Measurements from ENCODE around the gene SIRPD.
"Not testable (repeated sequence)": the region's sequence is repeated elsewhere in the genome, so short reads cannot be mapped to it uniquely, and the experiment has no call there.

The SIRPD gene

DNA sequence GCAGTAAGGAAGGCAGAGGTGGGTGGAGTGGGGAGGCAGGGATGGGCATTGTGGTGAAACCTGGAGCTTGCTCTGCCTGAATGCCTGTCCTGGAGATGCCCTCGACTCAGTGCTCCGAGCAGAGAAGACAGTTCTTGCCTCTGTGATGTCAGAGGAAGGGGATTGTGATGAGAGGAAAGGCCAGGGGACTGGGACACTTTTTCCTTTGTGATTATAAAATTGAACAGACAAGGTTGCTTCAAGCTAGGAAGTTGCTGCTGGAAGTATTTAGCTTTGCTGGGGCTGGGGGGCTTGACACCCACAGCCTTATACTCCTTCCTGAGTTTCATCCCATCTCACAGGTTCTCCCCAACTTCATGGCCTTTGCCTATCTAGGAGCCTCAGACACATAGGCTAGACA is at the start of gene SIRPD:
Gene SIRPD, minus strand, starts transcription at position 101 of the 400 bp plus-strand sequence. Its CDS starts 52 bp downstream, at position 49.
- no peak for DNase-seq (ENCODE audit: low read depth in 2 of 2)

DNA sequence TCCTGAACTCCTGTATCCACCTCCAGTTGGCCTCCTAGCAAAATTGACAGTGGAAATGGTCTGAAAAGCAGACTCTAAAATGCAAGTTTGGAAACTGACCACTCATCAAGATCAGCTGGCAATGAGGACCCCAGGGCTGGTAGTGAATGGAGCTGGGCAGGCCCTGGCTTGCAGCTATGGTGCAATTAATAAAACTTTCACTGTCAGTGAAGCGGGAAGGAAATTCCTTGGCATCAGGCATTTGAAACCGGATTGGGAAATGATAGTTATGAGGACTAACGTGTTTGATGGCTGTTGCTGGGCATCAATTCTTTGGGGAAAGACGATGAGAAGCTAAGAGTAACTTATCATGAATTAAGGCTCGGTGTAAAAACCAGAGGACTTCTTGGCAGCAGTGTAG is 43.2 kb upstream of the SIRPD start:
- no peak for DNase-seq (ENCODE audit: low read depth in 2 of 2)

DNA sequence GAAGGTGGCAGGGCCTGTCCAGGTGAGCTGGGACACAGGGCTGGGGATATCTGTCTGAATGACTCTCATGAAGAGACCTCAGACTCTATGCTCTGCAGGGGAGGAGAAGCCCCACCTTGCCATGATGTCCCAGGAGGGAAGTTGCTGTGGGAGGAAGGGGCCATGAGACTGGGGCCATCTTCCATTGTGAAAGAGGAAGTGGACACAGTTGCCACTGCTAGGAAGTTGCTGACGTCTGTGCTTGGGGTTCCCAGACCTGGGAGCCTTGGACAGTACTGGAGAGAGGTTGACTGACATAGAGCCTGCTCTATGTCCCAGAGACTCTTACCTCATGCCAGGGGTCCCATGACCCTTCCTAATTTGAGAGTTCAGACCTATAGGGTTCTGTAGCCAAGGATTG is 37.8 kb upstream of the SIRPD start:
- DNase-seq (ENCODE audit: low read depth in 2 of 2): no peak

DNA sequence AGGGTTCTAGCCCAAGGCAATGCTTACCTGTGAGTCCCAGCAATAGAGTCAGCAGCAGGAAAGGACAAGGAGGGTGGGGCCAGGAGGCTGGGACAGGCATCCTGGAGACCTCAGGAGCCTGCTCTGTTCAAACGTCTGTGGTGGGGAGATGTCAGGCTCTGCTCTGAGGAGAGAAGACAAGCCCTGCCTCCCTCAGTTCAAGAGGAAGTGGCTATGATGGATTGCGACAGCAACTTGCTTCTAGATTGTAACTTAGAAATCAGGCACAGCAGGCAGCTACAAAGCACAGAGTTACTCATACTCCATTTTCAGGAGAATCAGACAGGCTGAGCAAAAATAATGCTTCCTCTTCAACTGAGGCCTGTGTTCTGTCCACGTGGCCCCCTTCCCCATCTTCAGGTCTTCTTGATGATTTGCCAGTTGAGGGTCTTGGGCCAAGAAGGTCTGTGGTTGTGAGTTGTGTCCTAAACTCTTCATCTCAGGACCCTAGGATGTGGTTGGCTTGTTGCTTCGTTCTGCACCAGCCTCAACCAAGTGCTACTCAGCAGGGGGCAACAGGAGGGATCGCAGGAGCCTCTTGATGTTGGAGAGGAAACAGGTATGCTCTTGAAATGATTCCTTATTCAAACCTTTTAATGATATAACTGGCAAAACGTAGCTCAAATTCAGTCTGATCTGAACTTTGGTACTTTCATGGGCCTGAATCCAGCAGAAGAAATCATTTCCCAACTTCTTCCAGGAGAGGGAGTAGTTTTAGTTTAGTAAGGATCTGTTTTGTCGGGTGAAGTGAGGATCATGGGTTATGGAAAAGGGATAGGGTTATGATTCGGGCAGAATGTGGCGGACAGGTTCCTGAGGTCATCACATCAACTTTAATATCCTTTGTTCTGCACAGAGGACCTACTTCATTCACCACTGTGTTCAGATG is 31.3 kb upstream of the SIRPD start:
- no peak for DNase-seq (ENCODE audit: low read depth in 2 of 2)

DNA sequence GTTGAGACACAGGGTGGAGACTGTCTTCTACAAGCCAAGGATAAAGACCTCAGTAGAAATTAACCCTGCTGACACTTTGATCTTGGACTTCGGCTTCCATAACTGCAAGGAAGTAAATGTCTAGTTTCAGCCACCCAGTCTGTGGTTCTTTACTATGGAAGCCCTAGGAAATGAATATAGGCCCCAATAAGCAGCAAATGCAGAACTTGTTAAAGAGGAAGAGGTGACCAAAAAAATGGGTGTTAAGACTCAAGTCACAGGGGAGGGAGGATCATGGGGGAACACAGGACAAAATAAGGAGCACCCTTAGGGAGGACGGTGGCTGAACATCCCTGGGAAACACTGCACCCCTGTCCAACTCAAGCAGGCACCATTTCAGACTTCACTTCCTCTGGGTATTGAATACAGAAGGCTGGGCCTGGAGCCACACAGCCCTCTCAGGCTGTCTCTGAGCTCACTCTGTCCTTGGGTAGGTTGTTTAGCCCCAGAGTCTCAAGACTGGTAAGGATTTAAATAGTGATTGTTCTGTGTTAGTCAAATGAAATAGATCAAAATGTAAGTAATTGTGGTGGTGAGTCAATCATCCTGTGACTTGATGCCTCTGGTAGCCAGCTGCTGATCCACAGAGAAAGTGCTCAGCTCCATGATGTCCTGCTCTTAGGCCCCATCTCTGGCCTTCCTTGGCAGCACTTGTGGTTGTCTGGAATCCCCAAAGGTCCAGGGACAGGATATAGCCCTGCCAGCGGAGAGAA is 30.5 kb upstream of the SIRPD start:
- DNase-seq (ENCODE audit: low read depth in 2 of 2): no peak

DNA sequence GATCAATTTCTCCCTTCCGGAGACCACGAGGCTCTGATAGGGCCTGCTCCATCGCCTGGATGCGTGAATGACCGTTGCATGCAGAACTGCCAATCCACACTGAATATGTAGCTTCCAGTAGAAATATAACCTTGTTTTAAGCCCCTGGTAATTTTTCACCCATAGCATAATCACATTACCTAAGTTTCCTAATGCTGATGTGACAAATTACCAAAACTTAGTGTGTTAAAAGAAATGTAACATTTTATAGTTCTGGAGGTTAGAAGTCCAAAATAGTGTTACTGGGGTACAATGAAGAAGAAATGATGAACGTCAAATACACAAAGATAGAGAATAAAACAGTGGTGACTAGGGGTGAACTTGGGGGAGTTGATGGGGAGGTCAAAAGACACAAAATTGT is 22.0 kb upstream of the SIRPD start:
- no peak for DNase-seq (ENCODE audit: low read depth in 2 of 2)

DNA sequence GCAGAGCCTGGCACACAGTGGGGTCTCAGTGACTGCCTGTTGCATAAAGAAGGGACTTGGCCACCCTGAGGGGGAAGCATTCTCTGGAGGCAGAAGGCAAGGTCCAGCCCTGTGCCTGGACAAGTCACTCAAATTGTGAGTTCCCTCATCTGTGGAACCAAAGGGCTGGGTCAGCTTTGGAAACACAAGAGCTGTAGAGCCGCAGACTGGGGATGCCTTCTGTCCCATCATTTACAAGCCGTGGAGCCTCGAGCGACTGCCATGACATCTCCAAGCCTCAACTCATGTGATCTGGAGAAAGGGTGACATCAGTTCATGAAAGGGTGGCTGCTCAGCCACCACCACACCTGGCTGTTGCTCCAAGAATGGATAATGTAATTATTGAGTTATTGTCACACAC is 20.4 kb upstream of the SIRPD start:
- DNase-seq (ENCODE audit: low read depth in 2 of 2): no peak

DNA sequence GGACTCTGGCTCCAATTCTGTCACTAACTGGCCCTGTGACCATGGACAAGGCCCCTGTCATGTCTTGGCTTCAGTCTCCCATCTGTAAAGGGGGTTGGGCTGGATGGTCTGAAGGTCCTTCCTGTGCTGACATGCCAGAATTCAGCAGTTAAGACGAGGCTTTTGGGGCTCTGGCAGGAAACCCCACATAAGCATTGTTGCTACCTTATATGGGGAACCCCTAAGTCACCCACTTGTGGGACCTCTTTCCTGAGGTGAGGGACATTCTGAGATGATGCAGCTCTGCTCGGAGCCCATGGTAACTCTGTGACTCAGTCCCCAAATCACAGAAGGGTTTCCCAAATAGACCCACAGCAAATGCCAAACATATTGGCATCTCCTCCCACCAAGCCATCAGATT is 19.8 kb upstream of the SIRPD start:
- DNase-seq (ENCODE audit: low read depth in 2 of 2): not testable (repeated sequence)

DNA sequence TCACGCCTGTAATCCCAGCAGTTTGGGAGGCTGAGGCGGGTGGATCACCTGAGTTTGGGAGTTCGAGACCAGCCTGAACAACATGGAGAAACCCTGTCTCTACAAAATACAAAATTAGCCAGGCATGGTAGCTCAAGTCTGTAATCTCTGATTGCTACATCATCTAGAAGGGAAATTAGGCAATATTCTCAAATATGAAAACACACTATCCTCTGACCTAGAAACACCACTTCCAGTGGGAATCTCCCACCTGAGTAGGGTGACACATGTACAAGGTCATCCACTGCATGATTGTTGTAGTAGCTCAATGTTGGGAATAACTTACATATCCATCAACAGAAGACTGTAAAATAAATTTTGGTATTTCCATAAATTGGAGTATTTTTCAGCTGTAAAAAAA is 19.1 kb upstream of the SIRPD start:
- DNase-seq (ENCODE audit: low read depth in 2 of 2): no peak

DNA sequence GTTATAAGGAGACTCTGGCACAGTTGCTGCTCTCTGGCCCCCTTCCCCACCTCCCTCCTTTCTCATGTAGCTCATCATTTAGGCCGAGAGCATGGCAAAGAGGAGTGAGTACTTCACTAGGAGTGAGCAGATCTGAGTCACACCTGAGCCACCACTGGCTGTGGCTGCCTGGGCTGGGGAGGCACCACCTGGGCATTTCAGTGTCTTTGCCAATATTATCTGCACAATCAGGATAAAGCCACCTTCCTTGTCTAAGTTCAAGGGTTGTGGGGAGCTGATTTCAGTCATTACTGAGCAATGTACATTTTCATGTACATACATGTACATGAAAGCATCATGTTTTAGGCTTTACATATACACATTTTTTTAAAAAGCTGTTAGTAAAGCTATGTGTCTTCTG is 18.5 kb upstream of the SIRPD start:
- DNase-seq (ENCODE audit: low read depth in 2 of 2): peak in 1 of 2 donors; percentile 12

DNA sequence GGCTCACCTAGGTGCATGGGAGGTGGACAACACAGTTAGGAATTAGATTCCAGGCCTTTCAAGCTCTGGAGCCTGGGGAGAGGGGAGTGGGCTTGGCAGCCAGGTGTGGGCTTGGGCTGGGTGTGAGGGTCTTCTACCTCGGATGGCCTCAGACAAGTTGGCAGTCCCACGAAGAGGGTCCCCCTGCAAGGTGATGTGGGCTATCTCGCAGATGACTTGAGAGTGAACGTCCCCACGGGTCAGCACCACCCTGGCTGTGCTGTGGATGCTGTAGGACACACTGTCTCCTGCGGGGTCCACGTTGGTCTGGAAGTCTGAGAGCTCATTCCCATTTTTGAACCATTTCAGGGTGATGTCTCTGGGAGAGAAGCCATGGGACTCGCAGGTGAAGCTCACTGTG is 14.1 kb upstream of the SIRPD start:
- not testable (repeated sequence) for DNase-seq (ENCODE audit: low read depth in 2 of 2)

DNA sequence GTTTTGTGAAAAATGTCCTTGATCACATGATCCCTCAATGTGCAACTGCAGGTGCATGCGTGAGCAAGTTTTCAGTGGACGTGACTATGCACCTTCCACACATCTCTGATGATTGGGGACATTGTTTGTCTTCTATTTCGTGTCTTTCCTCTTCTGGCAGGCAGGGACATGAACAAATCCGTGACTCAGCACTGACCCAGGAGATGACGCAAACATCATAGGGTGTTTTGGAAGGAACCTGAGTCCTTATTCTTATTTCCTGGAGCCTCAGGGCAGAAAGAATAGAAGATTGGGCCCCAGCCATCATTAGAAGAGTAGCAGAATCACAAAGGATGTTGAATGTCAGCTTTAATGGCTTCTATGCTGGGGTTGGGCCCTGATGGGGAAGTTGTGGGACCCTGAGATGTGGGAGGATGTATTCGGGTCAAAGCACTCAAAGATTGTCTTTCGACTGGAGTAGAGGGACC is 11.9 kb upstream of the SIRPD start:
- no peak for DNase-seq (ENCODE audit: low read depth in 2 of 2)

DNA sequence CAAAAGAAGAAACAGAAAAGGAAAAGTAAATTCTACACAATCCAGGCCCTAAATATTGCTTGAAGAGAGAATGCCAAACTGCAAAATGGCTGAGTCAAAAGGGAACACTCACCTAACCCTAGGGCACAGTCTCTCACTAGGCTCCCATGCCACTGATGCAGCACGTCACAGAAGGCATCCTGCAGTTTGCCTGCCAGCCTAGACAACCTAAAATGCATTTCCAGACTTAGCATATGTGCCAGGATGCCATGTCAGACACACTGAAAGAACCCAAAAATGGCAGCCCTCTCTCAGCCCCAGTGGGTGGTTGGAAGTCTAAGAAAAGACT is 10.6 kb upstream of the SIRPD start:
- no peak for DNase-seq (ENCODE audit: low read depth in 2 of 2)

DNA sequence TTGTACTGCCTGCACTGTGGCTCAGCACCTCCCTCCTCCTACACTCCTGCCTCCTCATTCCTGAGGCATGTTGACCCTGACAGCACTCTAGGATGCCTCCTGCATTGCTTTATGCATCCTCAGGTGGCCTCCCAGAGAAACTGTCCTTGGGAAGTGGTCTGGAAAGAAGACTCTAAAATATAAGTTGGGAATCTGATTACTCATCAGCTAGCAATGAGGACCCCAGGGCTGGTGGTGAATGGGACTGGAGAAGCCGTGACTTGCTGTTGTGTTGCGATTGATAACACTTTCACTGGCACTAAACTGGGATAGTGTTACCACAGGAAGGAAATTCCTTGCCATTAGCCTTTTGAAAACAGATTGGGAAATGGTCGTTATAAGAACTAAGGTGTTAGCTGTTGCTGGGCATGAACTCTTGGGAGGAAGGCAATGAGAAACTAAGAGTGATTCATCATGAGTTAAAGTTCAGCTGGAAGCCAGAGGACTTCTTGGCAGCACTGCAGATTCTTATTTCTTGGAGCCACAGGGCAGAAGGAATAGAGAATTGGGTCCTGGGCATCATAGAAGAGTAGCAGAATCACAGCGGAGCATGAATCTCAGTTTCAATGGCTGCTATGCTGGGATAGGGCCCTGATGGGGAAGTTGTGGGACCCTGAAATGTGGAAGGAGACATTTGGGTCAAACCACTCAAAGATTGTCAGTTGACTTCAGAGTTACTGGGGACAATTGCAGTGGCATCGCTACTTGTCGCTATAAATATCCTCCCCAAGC is 10.1 kb upstream of the SIRPD start:
- no peak for DNase-seq (ENCODE audit: low read depth in 2 of 2)

DNA sequence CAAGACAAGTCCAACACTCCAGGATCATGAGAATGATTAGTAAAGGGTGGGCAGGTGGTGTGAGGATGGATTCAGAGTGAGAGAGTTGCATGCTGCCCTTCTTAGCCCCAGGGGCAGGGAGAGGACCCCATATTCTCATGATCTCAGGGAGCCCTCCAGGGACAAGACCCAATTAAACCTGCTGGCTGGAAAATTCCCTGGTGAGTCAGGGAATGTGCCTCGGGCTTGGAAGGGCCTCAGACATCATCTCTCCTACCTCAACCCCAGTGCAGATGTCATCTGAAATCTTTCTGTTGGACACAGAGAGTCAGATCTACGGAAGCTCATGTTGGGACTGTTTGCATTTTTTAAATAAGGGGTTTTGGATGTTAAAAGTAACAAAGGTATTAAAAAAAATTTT is 9.2 kb upstream of the SIRPD start:
- DNase-seq (ENCODE audit: low read depth in 2 of 2): no peak

DNA sequence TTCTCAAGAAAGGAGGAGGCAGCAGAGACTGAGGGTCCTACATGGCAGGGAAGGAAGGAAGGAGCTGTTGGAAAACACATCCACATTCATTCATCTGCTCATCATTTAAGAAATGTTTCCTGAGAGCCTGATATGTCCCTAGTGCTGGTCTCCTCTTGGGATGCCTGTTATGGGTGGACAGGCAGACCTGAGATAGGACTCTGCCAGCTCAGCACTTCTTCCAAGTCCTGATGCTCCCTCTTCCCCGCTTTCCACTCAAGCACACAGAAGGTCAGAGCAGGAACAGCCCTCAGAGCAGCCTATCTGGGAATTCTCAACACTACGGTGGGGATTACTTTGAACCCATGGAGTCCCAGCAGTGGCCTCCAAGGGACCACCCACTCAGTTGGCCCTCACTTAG is 8.0 kb upstream of the SIRPD start:
- DNase-seq (ENCODE audit: low read depth in 2 of 2): no peak

DNA sequence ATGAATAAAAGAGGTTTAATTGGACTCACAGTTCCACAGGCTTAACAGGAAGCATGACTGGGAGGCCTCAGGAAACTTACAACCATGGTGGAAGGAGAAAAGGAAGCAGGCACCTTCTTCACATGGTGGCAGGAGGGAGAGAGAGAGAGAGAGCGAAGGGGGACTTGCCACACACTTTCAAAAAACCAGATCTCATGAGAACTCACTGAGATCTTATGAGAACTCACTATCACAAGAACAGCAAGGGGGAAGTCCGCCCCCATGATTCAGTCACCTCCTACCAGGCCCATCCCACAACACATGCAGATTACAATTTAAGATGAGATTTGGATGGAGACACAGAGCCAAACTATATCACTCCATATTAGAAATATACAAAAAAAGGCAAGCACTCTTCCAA is 6.1 kb upstream of the SIRPD start:
- DNase-seq (ENCODE audit: low read depth in 2 of 2): no peak

DNA sequence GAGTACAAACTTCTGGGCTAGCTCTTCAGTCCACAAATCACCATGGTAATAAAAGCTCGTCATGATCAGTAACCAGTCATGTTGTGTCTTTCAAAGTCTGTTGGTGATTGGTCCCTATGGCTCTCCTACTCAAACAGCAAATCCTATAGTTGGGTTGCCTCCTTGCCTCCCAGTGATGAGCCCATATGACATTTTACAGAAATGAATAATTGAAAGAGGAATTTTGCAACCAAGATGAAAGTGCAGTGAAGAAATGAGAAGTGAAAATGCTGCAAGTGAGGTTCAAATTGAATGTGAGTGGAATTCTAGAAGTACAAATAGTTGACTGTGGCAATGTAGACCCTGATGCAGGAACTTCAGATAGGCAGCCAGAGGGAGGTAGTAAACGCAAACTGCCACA is 5.1 kb upstream of the SIRPD start:
- no peak for DNase-seq (ENCODE audit: low read depth in 2 of 2)

DNA sequence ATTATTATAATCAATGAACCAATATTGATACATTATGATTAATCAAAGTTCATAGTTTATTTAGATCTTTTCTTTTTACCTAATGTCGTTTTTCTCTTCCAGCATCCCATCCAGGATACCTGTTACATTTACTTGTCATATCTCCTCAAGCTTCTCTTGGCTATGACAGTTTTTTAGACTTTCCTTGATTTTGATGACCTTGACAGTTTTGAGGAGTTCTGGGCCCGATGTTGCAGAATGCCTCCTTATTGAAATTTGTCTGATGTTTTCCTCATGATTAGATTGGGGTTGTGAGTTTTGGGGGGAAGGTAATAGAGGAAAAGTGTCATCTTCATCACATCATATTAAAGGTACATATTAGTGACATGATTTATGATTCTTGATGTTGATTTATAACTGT is 3.8 kb upstream of the SIRPD start:
- DNase-seq (ENCODE audit: low read depth in 2 of 2): no peak

DNA sequence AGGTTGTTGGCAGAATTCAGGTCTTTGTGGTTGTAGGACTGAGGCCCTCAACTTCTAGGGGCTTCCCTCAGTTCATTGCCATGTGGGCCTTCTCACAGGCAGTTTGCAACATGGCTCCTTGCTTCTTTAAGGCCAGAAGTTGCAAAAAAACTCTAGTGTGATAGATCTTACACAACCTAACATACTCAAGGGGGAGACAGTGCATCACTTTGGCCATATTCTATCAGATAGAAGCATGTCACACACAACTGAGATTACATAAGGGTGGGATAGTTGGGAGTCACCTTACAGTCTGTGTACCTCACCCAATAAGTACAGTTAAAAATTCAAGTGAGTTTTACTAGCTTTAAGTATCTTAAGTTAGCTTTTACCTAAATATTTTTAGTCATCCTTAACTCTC is 1.6 kb downstream of the SIRPD start:
- DNase-seq (ENCODE audit: low read depth in 2 of 2): no peak

DNA sequence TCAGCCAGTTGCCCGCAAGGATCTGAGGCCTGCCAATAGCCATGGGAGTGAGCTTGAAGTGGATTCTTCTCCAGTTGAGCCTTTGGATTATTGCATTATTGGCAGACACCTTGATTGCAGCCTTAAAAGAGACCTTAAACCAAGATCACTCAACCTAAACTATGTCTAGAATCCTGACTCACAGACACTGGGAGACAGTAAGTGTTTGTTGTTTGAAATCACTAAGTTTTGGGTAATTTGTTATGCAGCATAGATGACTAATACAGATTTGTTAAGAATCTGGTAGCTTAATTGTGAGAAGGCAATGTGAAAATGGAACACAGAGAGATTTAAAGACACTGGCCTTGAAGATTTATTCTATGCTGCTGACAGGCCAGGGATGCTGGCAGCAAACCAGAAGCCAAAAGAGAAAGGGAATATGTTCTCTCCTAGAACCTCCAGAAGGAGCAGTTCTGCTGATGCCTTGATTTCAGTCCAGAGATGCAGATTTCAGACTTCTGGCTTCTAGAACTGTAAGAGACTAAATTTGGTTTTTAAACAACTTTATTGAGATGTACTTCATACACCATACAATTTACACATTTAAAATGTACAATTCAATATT is 17.6 kb downstream of the SIRPD start:
- DNase-seq (ENCODE audit: low read depth in 2 of 2): no peak

DNA sequence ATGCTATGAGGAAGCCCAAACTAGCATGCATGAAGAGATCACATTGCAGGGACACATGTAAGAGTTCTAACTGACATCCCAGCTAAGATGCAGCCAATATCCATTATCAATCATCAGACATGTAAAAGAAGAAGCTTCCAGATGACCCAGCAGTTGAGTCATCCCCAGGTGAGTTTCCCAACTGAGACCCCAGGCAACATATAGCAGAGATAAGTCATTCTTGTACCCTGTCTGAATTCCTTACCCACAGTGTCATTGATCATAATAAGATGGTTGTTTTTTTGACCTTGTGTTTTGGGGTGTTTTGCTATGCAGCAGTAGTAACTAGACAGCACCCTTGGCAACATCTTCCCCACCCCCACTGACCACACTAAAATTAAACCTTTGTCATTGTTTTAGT is 18.9 kb downstream of the SIRPD start:
- DNase-seq (ENCODE audit: low read depth in 2 of 2): no peak

All from stimulated activated CD8-positive, alpha-beta memory T cell treated with anti-CD3 and anti-CD28 coated beads, Interleukin-15, amount 100 ng/mL, for 48 hours (primary cell).